Activated gamma-delta T cell treated with anti-CD3 and anti-CD28 coated beads, Interleukin-2, amount 50 U/mL, for 16 hours (primary cell): Measurements from ENCODE around the gene ORMDL2.

Experiments used
- DNase-seq: peaks from one replicate; pipeline ENCODE4 v3.0.0-alpha.2; 2020; ENCODE audit warnings: low read depth

Gene ORMDL2, protein sequence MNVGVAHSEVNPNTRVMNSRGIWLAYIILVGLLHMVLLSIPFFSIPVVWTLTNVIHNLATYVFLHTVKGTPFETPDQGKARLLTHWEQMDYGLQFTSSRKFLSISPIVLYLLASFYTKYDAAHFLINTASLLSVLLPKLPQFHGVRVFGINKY

DNA sequence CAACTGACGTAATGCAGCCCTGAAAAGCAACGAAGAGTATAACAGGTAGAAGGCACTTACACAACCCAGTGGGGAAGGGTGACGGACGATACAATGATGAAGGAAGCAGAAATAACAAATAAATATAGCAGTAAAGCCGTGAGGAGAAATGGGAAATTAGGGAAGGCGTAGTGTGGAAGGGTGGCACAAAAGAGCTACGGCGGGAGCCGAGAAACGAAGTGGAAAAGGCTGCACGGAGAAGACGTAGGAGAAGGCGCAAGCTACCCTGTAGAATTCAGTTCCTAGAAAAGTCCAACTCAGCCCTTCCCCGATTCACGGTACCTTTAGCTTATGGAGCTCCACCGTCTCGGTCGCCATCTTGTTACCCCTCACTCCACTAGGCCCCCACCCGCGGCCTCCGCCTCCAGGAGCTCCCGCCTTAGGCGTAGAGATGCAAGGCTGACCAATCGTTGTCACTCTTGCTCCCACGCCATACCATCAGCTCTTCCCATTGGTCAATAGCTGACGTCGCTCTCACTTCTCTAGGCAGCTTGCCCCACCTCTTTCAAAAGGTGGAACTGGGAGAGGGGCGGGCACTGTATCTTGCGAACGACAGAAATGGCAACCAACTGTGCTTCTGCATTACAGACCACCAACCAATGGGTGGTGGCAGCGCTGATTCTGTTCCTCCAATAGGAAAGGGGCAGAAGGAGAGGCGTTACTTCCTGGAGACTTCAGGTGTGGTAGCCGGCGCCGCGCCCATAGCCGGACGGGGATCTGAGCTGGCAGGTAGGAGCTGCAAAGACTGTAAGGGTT lies at the start of gene ORMDL2, which contains the start of gene SARNP:
TSS of gene ORMDL2 (plus strand) at position 697 of the 795 bp plus-strand sequence. CDS start 959 bp downstream, outside the sequence.
TSS of gene SARNP (minus strand) at position 380 of the 795 bp plus-strand sequence. CDS start at position 357, 23 bp downstream.
- DNase-seq: peak; percentile 94

DNA sequence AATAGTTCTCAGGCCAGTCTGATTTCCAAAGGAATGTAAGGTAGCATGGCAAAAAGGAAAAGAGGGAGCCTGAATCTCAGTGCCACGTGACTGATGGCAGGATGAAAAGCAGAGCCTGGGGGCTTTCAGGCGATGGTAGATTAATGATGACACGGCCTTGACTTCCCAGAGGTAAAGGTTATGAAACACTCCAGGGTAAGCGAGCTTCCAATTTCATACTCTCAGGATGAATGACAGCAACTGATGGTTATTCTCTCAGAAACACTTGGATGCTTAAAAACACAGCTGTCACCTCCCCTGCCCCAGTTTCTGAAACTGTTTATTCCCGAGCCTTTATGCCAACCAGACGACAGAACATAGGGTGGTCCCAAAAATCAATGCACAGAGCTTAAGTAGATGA lies 46.1 kb upstream of the ORMDL2 start:
- DNase-seq: no peak

DNA sequence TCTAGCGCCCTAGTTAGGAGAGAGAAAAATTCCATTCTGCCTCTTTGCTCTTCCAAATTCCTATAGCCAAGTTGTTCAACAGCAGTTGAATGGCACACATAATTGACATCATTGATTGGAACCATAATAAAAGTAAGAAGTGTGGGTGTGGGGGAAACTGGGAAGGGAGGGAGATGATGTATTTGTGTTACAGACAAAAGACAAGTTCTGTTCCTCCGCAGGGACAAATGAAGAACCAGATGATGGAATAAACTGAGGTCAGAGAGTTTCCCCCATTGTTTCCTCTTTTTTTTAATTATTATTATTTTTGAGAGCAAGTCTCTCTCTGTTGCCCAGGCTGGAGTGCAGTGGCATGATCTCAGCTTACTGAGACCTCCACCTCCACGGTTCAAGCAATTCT lies 40.0 kb upstream of the ORMDL2 start:
- no peak for DNase-seq

DNA sequence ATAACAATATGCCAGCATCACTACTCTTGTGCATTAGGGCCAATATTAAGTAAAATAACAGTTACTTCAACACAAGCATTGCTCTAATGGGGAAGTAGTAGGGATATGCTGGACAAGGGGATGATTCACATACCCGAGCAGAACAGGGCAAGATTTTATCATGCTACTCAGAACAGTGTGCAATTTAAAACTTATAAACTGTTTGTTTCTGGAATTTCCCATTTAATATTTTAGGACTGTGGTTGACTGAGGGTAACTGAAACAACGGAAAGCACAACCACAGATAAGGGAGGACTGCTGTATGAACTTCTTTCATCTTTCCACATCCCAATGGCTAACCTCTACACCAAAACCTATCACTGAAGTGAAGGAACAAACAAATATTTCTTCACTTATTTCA lies 37.2 kb upstream of the ORMDL2 start:
- no peak for DNase-seq

DNA sequence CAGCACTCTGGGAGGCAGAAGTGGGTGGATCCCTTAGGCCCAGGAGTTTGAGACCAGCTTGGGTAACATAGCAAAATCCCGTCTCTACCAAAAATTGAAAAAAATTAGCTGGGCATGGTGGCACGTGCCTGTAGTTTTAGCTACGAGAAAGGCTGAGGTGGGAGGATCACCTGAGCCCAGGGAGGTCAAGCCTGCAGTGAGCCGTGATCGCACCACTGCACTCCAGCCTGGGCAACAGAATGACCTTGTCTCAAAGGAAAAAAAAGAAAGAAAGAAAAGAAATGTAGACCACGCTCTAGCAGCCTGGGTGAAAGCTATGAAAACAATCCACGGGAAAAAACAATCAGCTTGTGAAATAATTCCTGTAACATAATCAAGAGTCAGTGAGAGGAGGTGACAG lies 29.3 kb upstream of the ORMDL2 start:
- DNase-seq: no peak

DNA sequence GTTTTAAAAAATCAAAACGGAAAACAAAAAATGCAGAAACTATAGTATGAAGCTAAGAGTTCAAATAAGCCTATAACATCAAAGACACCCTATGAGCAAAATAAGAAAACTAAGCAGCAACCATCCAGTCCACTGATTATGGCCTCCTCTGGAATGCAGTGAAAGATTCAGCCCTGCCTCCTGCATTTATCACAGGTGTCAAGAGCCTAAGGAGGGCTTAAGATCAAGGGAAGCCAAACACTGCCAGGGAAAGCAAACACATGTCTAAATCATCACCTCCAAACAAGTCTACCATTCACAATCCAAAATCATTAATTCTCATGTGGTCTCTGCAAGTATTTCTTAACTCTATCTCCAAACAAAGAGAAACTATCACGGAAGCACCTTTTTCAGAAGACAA lies 28.7 kb upstream of the ORMDL2 start:
- no peak for DNase-seq

DNA sequence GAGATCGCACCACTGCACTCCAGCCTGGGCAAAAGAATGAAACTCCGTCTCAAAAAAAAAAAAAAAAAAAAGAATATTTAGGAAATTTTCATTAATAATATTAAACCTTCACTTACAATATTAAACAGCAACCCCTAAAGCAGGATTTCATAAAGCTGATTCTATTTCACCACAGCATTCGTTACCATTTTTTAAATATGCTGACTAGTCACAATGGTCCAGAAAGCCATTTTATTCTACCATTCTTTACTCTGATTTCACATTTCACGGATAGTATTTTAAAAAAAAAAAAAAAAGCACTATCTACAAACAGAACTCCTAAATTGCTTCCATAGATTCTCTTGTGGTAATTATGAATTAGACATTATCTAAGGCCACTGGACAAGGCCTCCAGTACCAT lies 27.9 kb upstream of the ORMDL2 start:
- DNase-seq: no peak

DNA sequence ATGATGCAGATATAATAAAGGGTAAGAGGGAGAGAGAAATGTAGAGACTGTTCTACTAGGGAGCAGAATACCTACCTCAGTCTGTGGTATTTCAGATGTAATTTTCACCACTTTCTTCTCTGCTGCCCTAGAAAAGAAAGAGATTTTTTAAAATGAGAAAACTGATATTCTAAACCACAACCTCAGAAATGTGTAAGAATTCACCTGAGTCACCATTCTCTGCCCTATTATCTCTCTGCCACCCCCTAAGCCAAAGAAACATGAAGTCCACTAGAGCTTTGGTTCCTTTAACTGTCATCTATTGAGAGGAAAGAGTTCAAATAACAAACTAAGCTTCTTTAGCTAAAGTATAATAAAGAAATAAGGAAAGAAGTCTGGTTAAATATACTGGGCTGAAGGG lies 21.9 kb upstream of the ORMDL2 start:
- no peak for DNase-seq

DNA sequence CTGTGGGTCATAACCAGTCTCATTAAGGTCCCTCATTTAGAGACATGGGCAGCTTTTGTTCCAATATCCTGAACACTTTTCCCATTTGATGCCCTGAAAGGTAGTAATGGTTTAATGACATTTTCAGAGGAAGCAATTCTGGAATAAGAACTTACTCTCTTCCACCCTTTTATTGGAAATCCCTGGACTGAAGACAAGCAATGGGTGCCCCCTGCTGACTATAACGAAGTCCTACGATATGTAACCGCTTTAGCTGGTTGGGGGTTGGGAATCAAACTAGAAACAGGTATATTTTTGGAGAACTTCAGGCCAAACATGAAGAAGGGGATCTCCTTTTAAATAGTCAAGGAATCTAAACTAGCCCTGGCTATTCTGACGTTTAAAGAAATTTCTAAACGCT lies 20.8 kb upstream of the ORMDL2 start:
- DNase-seq: no peak

DNA sequence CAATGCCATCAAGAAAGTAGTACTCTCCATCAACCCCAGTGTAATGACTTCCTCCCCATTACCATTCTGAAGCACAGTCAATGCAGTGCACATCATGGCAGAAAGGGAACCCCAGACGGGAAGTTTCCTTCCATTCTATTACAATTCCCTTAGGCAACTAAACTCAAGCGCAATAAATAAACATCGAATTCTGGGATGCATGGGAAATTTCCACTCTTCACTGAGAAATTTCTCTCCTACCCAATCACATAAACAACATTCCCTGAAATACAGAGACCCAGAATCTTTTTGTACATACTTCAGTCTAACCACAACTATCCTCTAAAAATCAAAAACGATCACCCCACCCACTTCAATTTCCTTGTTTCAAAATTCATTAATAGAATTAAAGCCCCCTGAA lies 20.3 kb upstream of the ORMDL2 start:
- no peak for DNase-seq

DNA sequence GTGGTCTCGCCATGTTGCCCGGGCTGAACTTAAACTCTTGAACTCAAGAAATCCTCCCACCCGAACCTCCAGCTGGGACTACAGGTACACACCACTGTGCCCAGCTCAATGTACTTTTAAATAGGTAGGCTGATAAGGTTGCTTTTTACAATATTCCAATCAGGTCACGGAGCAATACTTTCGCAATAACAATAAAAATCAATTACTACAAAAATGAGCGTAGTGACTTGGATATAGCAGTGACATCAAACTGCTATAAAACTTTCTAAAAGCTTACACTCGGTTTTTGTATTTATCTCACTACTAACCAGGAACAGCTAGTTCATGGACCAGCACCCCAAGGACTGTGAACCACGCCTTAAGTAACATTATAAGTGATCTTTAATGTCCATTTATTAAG lies 10.9 kb upstream of the ORMDL2 start:
- DNase-seq: no peak

DNA sequence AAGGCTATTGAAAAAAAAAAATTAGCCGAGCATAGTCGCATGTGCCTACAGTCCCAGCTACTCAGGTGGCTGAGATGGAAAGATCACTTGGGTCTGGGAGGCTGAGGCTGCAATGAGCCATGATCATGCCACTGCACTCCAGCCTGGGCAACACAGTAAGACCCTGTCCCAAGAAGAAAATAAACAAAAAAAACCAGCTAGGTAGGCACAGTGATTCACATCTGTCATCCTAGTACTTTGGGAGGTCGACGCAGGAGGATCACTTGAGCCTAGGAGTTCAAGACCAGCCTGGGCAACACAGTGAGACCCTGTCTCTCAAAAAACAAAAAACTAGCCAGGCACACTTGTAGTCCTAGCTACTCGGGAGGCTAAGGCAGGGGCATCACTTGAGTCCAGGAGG lies 8.6 kb upstream of the ORMDL2 start:
- DNase-seq: no peak

DNA sequence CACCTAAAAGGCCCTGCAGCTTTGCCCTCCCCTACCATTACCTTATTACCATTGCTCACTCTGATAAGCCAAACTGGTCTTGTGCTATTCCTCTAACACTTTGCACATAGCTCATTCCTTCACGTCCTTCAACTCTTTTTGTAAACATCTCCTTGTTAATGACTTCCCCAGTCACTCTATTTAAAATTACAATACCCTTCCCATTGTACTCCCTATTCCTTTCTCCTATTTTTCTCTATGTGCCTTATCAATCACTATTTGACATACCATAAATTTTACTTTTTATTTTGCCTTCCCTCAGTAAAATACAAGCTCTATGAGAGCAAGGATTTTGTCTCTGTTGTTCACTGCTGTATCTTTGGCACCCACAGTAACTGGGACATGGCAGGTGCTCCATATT lies 5.8 kb upstream of the ORMDL2 start:
- DNase-seq: no peak

DNA sequence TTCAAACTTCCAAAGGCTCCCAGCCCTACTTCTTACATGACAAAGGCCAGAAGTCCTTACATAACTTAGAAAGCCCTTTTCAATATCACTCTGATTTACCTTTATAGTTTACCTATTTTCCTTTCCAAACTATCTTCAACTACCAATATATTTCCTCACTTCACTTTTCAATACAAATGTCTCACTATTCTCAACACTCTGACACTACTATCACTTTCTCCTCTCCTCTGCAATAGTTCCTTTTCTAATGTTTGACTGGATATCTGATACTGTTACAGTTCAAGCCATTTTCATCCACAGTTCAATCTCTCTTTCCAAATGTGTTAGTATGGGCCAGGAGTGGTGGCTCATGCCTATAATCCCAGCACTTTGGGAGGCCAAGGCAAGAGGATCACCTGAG lies 3.6 kb upstream of the ORMDL2 start:
- no peak for DNase-seq

DNA sequence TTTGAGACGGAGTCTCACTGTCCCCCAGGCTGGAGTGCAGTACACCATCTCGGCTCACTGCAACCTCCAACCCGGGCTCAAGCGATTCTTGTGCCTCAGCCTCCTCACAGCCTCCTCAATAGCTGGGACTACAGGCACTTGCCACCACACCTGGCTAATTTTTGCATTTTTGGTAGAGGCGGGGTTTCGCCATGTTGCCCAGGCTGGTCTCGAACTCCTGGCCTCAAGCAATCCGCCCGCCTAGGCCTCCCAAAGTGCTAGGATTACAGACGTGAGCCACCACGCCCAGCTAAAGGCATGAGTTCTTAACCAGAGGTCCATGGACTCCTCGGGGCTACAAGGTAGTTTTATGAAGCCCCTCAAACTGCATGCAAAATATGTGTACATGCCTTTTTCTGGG lies 2.4 kb upstream of the ORMDL2 start:
- no peak for DNase-seq

DNA sequence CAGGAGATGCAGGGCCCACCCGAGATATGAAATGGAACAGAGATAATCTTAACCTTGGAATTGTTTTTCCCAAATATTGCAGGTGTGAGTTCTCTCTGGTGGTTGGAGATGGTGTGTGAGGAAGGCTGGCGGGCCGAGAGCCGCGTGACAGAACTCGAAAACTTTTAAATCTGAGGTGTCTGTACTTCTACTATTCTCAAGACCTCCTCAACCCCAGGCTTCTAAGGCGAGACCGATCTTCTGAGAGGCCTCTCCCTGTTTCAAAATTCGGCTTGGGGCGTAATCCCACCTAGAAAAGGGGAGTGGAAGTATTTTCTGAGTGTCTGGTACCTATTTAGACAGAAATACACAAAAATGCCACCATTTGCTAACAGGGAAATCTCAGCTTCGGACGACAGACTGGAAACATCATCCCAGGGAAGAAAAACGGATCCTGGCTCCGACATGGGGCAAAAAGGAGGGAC lies 928 bp upstream of the ORMDL2 start:
- DNase-seq: no peak

DNA sequence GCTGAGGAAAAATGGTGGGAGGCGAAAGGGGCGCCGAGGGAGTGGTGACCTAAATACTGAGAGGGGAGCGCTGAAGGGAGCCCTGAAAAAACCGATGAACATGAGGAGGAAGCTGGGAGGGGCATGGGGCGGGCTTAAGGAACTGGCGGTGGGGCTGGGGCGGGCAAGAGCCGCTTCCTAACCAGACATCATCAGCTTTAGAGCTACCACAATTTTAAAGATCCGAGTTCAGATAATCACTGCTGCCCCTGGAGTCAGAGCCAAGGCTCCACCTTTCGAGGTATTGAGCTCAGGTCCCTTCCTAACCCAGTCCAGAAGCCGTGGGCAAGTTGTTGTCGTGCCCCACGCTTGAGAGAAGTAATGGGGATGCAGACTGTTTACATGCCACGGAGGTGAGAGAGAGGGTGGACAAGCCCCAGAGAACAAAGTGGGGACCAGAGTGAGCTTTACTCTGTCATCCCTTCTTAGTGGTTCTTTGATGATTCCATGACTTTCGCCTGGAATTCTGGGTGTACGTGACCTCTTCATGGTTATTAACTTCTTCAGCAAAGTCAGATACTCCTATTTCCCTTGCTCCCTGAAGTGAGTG lies 393 bp downstream of the ORMDL2 start:
- no peak for DNase-seq

DNA sequence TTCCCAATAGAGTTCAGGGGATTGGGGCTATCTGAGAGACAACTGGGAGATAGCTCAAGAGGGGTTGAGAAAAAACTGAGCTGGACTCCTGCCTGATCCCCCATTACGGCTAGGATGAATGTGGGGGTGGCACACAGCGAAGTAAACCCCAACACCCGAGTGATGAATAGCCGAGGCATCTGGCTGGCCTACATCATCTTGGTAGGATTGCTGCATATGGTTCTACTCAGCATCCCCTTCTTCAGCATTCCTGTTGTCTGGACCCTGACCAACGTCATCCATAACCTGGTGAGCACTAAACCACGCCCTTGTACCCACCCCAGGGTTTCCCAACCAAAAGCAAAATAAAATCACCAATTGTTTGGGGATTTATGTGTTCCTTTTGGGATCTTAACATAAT lies 1.0 kb downstream of the ORMDL2 start:
- no peak for DNase-seq

DNA sequence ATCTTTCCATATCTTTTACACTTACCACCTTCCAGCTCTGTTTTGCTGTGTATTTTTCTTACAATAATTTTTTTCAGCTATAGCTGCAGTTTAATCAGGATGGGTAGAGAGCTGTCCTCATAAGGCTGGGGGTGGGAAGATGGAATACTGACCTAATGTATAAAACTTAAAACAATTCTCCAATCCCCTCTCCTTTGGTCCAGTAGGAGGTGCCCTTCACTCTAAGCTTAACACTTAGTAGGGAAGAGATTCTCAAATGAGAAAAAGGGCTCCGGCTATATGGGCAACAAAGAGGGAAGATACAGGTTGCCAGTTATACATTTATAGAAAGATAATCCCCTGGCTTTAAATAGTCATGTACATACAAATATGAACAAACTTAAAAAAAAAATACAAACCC lies 2.8 kb downstream of the ORMDL2 start:
- DNase-seq: no peak

DNA sequence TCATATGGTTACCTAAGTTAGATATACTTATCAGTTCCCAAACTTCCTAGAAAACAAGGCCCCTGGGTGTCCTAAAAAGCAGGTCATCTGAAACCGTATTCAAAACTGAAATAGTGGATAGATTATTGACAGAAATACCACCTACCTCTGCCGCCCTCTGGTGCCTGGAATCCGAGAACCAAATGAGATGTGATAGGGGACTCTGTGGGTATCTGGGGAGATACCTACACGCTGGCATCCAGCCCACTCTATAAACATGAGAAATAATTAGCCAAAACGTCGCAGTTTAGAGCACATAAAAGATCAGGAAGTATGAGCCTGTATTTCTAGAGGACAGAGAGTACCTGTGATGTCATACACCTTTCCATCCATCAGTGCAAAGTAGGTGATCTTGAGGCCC lies 4.4 kb downstream of the ORMDL2 start:
- no peak for DNase-seq

DNA sequence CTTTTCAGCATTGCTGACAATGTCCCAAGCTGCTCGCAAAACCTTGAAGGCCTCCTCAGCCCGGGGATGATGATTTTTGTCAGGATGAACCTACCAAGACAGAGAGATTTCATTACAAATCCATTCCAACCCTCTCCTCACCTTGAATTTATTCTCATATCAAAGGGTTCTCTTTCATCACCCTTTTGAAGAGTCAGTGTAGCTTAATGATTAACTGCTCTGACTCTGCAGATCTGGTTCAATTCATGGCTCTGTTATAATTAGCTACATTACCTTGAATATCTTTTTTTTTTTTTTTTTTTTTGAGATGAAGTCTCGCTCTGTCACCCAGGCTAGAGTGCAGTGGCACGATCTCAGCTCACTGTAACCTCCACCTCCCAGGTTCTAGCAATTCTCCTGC lies 5.6 kb downstream of the ORMDL2 start:
- DNase-seq: no peak

DNA sequence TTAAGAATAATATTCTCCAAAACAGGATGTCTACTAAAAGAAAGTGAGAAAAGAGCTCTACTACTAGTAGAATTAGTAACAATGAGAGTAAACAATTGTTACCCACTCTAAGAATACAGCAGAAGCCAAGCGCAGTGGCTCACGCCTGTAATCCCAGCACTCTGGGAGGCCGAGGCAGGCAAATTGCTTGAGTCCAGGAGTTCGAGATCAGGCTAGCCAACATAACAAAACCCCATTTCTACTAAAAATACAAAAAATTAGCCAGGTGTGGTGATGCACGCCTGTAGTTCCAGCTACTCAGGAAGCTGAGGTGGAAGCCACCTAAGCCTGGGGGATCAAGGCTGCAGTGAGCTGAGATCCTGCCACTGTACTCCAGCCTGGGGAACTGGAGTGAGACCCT lies 6.9 kb downstream of the ORMDL2 start:
- no peak for DNase-seq

DNA sequence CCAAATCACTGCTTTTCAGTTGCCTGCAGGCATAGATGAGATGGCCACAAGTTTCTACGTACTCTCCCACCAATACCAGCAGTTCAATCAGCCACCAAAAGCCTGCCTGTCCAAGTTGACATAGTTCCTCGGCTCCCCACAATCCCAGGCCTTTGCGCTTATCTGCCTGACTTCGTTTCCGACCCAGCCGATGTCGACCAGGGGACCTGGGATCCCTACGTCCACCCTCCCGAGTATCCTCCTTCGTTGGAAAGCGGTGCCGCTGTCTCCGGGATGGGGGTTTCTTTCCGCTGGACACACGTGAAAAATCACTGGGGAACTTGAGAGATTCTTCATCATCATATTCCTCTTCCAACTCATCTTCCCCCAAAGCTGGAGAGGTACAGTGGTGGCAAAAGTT lies 10.0 kb downstream of the ORMDL2 start:
- no peak for DNase-seq

DNA sequence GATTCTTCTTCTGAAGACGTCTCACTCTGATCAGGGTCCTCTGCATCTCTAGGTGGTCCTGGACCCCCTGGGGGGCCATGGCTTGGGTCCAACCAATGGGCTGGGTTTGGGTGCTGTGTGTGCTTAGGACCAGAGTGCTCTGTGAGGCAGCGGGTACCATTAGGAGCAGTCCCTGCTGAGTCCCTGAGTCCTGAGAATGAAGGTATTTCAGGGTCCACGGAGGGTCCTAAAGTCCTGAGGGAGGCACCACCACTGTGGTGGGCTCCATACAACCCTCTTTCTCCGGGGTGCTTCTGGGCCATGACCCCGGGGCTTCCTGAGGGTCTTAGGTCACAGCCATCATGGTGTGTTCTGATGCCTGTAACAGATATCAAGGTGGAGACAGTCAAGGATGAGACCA lies 10.5 kb downstream of the ORMDL2 start:
- DNase-seq: no peak
